Liver (tissue), 3 donors: ENCODE data around the gene GRM2.

ENCODE experiments used
- CTCF ChIP-seq: fragments of 150-350 bp; IDR thresholded peaks from 2 replicates; pipeline ENCODE4 v1.5.1; 2017; ENCODE audit warnings: improper control_type of control experiment, low read depth, low read length; ENCODE audit not compliant: missing input control
- EGR1 ChIP-seq, 2 donors: IDR thresholded peaks; 2 replicates each; pipeline ENCODE4 v1.6.1; 2016 to 2018; ENCODE audit warnings: antibody characterized with exemption in 2 of 2, low read depth in 2 of 2
- GABPA ChIP-seq, 2 donors: IDR thresholded peaks in 1 of 2; conservative IDR thresholded peaks in 1 of 2; 2 replicates each; pipeline ENCODE4 v1.6.1; 2016; ENCODE audit warnings: antibody characterized with exemption in 2 of 2, mild to moderate bottlenecking in 1 of 2, moderate library complexity in 1 of 2
- HNF4G ChIP-seq: IDR thresholded peaks from 2 replicates; pipeline ENCODE4 v1.6.1; 2016; ENCODE audit warnings: antibody characterized with exemption
- JUND ChIP-seq, 2 donors: IDR thresholded peaks; 2 replicates each; pipeline ENCODE4 v1.6.1; 2016; ENCODE audit warnings: antibody characterized with exemption in 2 of 2
- MAX ChIP-seq: IDR thresholded peaks from 2 replicates; pipeline ENCODE4 v1.6.1; 2016; ENCODE audit warnings: antibody characterized with exemption
- NR2F2 ChIP-seq: IDR thresholded peaks from 2 replicates; pipeline ENCODE4 v1.6.1; 2016; ENCODE audit warnings: antibody characterized with exemption
- RAD21 ChIP-seq, 2 donors: IDR thresholded peaks; 2 replicates each; pipeline ENCODE4 v1.6.1; 2016; ENCODE audit warnings: antibody characterized with exemption in 2 of 2, mild to moderate bottlenecking in 2 of 2
- REST ChIP-seq: IDR thresholded peaks from 2 replicates; pipeline ENCODE4 v1.6.1; 2016; ENCODE audit warnings: antibody characterized with exemption, mild to moderate bottlenecking
- TAF1 ChIP-seq: conservative IDR thresholded peaks from 2 replicates; pipeline ENCODE4 v1.6.1; 2016; ENCODE audit warnings: antibody characterized with exemption, mild to moderate bottlenecking
- YY1 ChIP-seq: IDR thresholded peaks from 2 replicates; pipeline ENCODE4 v1.6.1; 2016; ENCODE audit warnings: antibody characterized with exemption, mild to moderate bottlenecking
- donor health status: healthy.
- donor health status: healthy.

- TF ChIP-seq CTCF (no peak), GABPA (IDR thresholded peaks at IDR 0.05 in 1 of 2, conservative IDR thresholded peaks at IDR 0.05 in 1 of 2) (no peak), MAX (no peak), YY1 (no peak), HNF4G (no peak), JUND (IDR thresholded peaks at IDR 0.05) (no peak), TAF1 (no peak), RAD21 (IDR thresholded peaks at IDR 0.05) (no peak), EGR1 (IDR thresholded peaks at IDR 0.05; ENCODE audit: low read depth in 2 of 2) (no peak), REST (no peak), NR2F2 (no peak)
Observed at GRCh38 chr3:51679777-51680176, 27.1 kb upstream of the GRM2 start.
